Mesenchymal stem cell (in vitro differentiated cells and primary cell): Measurements from ENCODE around the gene SLC39A12.

Source experiments
- DNase-seq: peaks from one replicate; pipeline ENCODE4 v3.0.0-alpha.2; 2013
- H2AFZ ChIP-seq: one replicate; pipeline ENCODE4 v1.6.1; 2013; ENCODE audit warnings: low read depth, mild to moderate bottlenecking, control low read depth, inconsistent platforms, low read length, moderate library complexity
- H2AK5ac ChIP-seq: 2 replicates; pipeline ENCODE4 v1.6.1; 2013; ENCODE audit warnings: low read length, moderate library complexity, mild to moderate bottlenecking, inconsistent platforms; ENCODE audit not compliant: severe bottlenecking
- H2BK120ac ChIP-seq: one replicate; pipeline ENCODE4 v1.6.1; 2013; ENCODE audit warnings: low read depth, mild to moderate bottlenecking, inconsistent platforms, low read length, moderate library complexity
- H2BK12ac ChIP-seq, 2 experiments: one replicate each; pipeline ENCODE4 v1.6.1; 2013; ENCODE audit warnings: inconsistent platforms in 2 of 2, low read length in 2 of 2, mild to moderate bottlenecking in 2 of 2, moderate library complexity in 2 of 2, control low read depth in 1 of 2
- H2BK15ac ChIP-seq: one replicate; pipeline ENCODE4 v1.6.1; 2013; ENCODE audit warnings: mild to moderate bottlenecking, low read depth, inconsistent platforms; ENCODE audit not compliant: poor library complexity, severe bottlenecking
- H2BK5ac ChIP-seq: 2 replicates; pipeline ENCODE4 v1.6.1; 2013; ENCODE audit warnings: low read depth, mild to moderate bottlenecking, low read length, control low read depth, inconsistent platforms; ENCODE audit not compliant: poor library complexity, severe bottlenecking
- H3K14ac ChIP-seq, 2 experiments: one replicate each; pipeline ENCODE4 v1.6.1; 2013; ENCODE audit warnings: inconsistent platforms in 2 of 2, low read length in 2 of 2, control low read depth in 1 of 2, mild to moderate bottlenecking in 1 of 2, moderate library complexity in 1 of 2
- H3K18ac ChIP-seq, 2 experiments: one replicate each; pipeline ENCODE4 v1.6.1; 2013; ENCODE audit warnings: inconsistent platforms in 2 of 2, low read length in 2 of 2, control low read depth in 1 of 2, low read depth in 1 of 2, mild to moderate bottlenecking in 1 of 2
- H3K23ac ChIP-seq, 2 experiments: one replicate each; pipeline ENCODE4 v1.6.1; 2013; ENCODE audit warnings: inconsistent platforms in 2 of 2, low read length in 2 of 2, mild to moderate bottlenecking in 2 of 2, moderate library complexity in 2 of 2, control low read depth in 1 of 2
- H3K27ac ChIP-seq: 2 replicates; pipeline ENCODE4 v1.5.1; 2013; ENCODE audit warnings: mild to moderate bottlenecking, moderate library complexity, low read length, control low read depth, inconsistent platforms; ENCODE audit not compliant: poor library complexity, severe bottlenecking
- H3K27me3 ChIP-seq, 2 experiments: 2 replicates each; pipeline versions ENCODE4 v1.6.1 to v1.7.0; 2013; ENCODE audit warnings: low read length in 2 of 2, mild to moderate bottlenecking in 2 of 2, moderate library complexity in 2 of 2, control low read depth in 1 of 2, inconsistent platforms in 1 of 2; ENCODE audit not compliant: control insufficient read depth in 1 of 2, insufficient read depth in 1 of 2
- H3K36me3 ChIP-seq, 2 experiments: 2 replicates each; pipeline versions ENCODE4 v1.6.1 to v1.7.0; 2013; ENCODE audit warnings: low read length in 2 of 2, control low read depth in 1 of 2, inconsistent platforms in 1 of 2, low read depth in 1 of 2, mild to moderate bottlenecking in 1 of 2; ENCODE audit not compliant: insufficient read depth in 2 of 2, control insufficient read depth in 1 of 2
- H3K4ac ChIP-seq, 2 experiments: one replicate each; pipeline ENCODE4 v1.6.1; 2013; ENCODE audit warnings: inconsistent platforms in 2 of 2, low read length in 2 of 2, mild to moderate bottlenecking in 2 of 2, moderate library complexity in 2 of 2, control low read depth in 1 of 2, low read depth in 1 of 2
- H3K4me1 ChIP-seq: 2 replicates; pipeline ENCODE4 v1.6.1; 2013; ENCODE audit warnings: low read depth, low read length, control low read depth; ENCODE audit not compliant: control insufficient read depth, insufficient read depth
- H3K4me2 ChIP-seq: 2 replicates; pipeline ENCODE4 v1.6.1; 2013; ENCODE audit warnings: low read length, mild to moderate bottlenecking, inconsistent platforms; ENCODE audit not compliant: poor library complexity, severe bottlenecking
- H3K4me3 ChIP-seq, 2 experiments: 2 replicates each; pipeline versions ENCODE4 v1.5.1 to v1.7.0; 2013; ENCODE audit warnings: low read length in 2 of 2, mild to moderate bottlenecking in 2 of 2, control low read depth in 1 of 2, low read depth in 1 of 2; ENCODE audit not compliant: insufficient read depth in 1 of 2
- H3K79me1 ChIP-seq: replicated peaks from 2 replicates; pipeline ENCODE4 v1.6.1; 2013; ENCODE audit warnings: mild to moderate bottlenecking, control low read depth, low read length, inconsistent platforms; ENCODE audit not compliant: poor library complexity, severe bottlenecking
- H3K9ac ChIP-seq: 2 replicates; pipeline ENCODE4 v1.7.0; 2013; ENCODE audit warnings: mild to moderate bottlenecking, low read length, moderate library complexity
- H3K9me3 ChIP-seq: 2 replicates; pipeline ENCODE4 v1.7.0; 2013; ENCODE audit warnings: mild to moderate bottlenecking, low read length; ENCODE audit not compliant: control insufficient read depth
- H4K8ac ChIP-seq: one replicate; pipeline ENCODE4 v1.6.1; 2013; ENCODE audit warnings: inconsistent platforms, mild to moderate bottlenecking, low read length, moderate library complexity
- H4K91ac ChIP-seq: one replicate; pipeline ENCODE4 v1.6.1; 2013; ENCODE audit warnings: mild to moderate bottlenecking, low read length, inconsistent platforms
- WGBS: methylation state at CpG from one replicate; pipeline ENCODE4 v1.1.7; 2013; ENCODE audit warnings: mixed read lengths; 5-methylcytosine and 5-hydroxymethylcytosine counted together

Gene SLC39A12

DNA sequence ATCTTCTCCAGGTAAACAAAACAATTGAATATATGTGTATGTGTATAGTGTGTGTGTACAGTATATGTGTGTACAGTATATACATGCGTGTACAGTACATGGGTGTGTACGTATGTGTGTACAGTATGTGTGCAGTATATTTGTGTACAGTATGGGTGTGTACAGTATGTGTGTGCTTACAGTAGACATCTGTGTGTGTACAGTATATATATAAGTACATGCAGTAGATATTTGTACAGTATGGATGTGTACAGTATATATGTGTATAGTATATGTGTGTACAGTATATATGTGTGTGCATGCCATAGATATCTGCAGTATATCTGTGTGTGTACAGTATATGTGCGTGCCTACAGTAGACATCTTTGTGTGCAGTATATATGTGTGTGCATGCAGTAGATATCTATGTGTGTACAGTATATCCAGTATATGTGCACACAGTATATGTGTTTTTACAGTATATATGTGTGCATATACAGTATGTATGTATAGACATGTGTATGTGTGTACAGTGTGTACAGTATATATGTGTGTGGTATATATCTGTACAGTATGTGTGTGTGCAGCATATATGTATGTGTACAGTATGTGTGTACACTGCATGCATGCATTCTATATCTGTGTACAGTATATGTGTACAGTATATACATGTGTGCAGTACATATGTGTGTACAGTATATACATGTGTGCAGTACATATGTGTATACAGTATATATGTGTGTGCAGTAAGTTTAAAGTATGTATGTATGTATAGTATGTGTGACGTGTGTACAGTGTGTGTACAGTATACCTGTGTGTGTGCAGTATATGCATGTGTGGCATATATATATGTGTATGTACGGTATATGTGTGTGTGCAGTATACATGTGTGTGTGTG, 37.3 kb upstream of the SLC39A12 start:
- no peak overlapping the region for H3K9ac ChIP-seq
- H3K9me3 ChIP-seq: no peaks in the 10 kb centered on the region
- no peak for DNase-seq
- H2BK5ac ChIP-seq: no peak overlapping the region
- no peak overlapping the region for H4K91ac ChIP-seq
- no peak overlapping the region for H2AK5ac ChIP-seq
- no peak overlapping the region for H3K4me2 ChIP-seq
- no peaks in the 10 kb centered on the region for H3K4me1 ChIP-seq
- H3K14ac ChIP-seq: peak overlapping the region in 1 of 2 experiments; percentile 55
- no peak overlapping the region for H2BK15ac ChIP-seq
- H3K27me3 ChIP-seq: no peaks in the 10 kb centered on the region
- H3K18ac ChIP-seq: no peak overlapping the region
- H2AFZ ChIP-seq: no peak overlapping the region
- no peaks in the 10 kb centered on the region for H3K79me1 ChIP-seq
- no peak overlapping the region for H3K4me3 ChIP-seq
- H3K36me3 ChIP-seq: no peaks in the 10 kb centered on the region
- H3K27ac ChIP-seq: no peak overlapping the region
- no peak overlapping the region for H3K23ac ChIP-seq
- no peak overlapping the region for H2BK12ac ChIP-seq
- H2BK120ac ChIP-seq: no peak overlapping the region
- H4K8ac ChIP-seq: no peak overlapping the region
- WGBS: 86% methylated on average over 5 of the region's 5 CpGs
- H3K4ac ChIP-seq: no peak overlapping the region

DNA sequence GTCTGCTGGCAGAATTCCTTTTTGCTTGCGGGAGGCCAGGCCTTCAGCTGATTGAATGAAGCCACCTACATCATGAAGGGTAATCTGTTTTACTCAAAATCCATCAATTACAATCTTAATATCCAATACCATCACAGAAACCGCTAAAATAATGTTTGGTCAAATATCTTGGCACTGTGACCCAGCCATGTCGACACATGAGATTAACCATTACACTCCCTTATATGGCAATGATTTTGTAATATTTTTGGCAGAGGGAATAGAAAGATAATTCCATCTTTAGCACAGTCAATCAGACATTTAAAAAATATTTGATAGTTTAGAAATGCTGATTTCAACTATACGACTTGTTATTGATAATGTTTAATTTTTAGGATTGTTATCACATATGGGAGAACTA, 36.5 kb upstream of the SLC39A12 start:
- H3K14ac ChIP-seq: no peak overlapping the region
- H3K27me3 ChIP-seq: no peaks in the 10 kb centered on the region
- H2BK120ac ChIP-seq: no peak overlapping the region
- H3K79me1 ChIP-seq: no peaks in the 10 kb centered on the region
- no peak for DNase-seq
- H2AK5ac ChIP-seq: no peak overlapping the region
- no peak overlapping the region for H3K27ac ChIP-seq
- no peak overlapping the region for H2BK12ac ChIP-seq
- H3K9me3 ChIP-seq: no peaks in the 10 kb centered on the region
- H3K4me3 ChIP-seq: no peak overlapping the region
- no peak overlapping the region for H2BK5ac ChIP-seq
- H4K91ac ChIP-seq: no peak overlapping the region
- no peak overlapping the region for H3K4ac ChIP-seq
- no peak overlapping the region for H3K18ac ChIP-seq
- no peak overlapping the region for H3K4me2 ChIP-seq
- no peak overlapping the region for H3K23ac ChIP-seq
- no peak overlapping the region for H2AFZ ChIP-seq
- WGBS: 100% methylated on average over 1 of the region's 4 CpGs
- no peaks in the 10 kb centered on the region for H3K4me1 ChIP-seq
- H2BK15ac ChIP-seq: no peak overlapping the region
- H4K8ac ChIP-seq: no peak overlapping the region
- H3K36me3 ChIP-seq: no peaks in the 10 kb centered on the region
- H3K9ac ChIP-seq: no peak overlapping the region

GRCh38 chr10:17918187-17918903, 33.4 kb upstream of the SLC39A12 start:
- no peaks in the 10 kb centered on the region for H3K9me3 ChIP-seq
- no peak overlapping the region for H3K4ac ChIP-seq
- no peak overlapping the region for H3K4me3 ChIP-seq
- H2BK12ac ChIP-seq: no peak overlapping the region
- no peak overlapping the region for H3K23ac ChIP-seq
- H3K36me3 ChIP-seq: no peaks in the 10 kb centered on the region
- no peak overlapping the region for H4K8ac ChIP-seq
- no peak overlapping the region for H2BK5ac ChIP-seq
- no peak overlapping the region for H3K18ac ChIP-seq
- no peaks in the 10 kb centered on the region for H3K4me1 ChIP-seq
- no peak overlapping the region for H3K14ac ChIP-seq
- H3K79me1 ChIP-seq: no peaks in the 10 kb centered on the region
- no peak for DNase-seq
- H2BK15ac ChIP-seq: no peak overlapping the region
- H2AFZ ChIP-seq: no peak overlapping the region
- no peak overlapping the region for H2BK120ac ChIP-seq
- no peak overlapping the region for H4K91ac ChIP-seq
- no peak overlapping the region for H3K4me2 ChIP-seq
- no peak overlapping the region for H3K9ac ChIP-seq
- no peaks in the 10 kb centered on the region for H3K27me3 ChIP-seq
- H2AK5ac ChIP-seq: no peak overlapping the region
- no peak overlapping the region for H3K27ac ChIP-seq
- 80% methylated on average over 11 of the region's 12 CpGs for WGBS

DNA sequence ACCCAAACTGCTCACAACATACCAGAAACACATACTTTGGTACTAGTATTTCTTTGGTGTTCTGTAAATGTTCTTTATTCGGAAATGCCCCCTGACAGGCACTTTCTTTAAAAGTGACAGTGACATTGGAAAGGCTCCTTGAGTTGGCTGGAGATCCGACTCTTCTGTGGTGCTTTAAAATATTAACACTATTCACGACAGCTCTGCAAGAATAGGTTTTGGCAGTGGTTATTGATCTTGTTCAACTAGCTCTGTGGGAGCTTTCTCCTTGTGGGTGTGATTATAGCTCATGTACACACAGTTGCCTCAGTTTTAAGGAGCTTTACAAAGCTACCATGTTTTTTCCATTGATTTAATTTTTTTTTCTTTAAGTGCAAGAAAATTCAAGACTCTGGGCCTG, 30.3 kb upstream of the SLC39A12 start:
- no peak overlapping the region for H2AFZ ChIP-seq
- H3K18ac ChIP-seq: no peak overlapping the region
- H2BK5ac ChIP-seq: no peak overlapping the region
- 89% methylated on average over 3 of the region's 3 CpGs for WGBS
- H3K23ac ChIP-seq: no peak overlapping the region
- no peaks in the 10 kb centered on the region for H3K36me3 ChIP-seq
- DNase-seq: no peak
- H3K4me3 ChIP-seq: no peak overlapping the region
- H3K14ac ChIP-seq: no peak overlapping the region
- no peak overlapping the region for H4K91ac ChIP-seq
- no peaks in the 10 kb centered on the region for H3K9me3 ChIP-seq
- no peak overlapping the region for H4K8ac ChIP-seq
- H3K4ac ChIP-seq: no peak overlapping the region
- H2BK12ac ChIP-seq: no peak overlapping the region
- no peak overlapping the region for H3K27ac ChIP-seq
- H2BK15ac ChIP-seq: no peak overlapping the region
- H3K4me1 ChIP-seq: no peaks in the 10 kb centered on the region
- H3K9ac ChIP-seq: no peak overlapping the region
- no peaks in the 10 kb centered on the region for H3K27me3 ChIP-seq
- no peak overlapping the region for H3K4me2 ChIP-seq
- H2BK120ac ChIP-seq: no peak overlapping the region
- no peaks in the 10 kb centered on the region for H3K79me1 ChIP-seq
- no peak overlapping the region for H2AK5ac ChIP-seq
